ENCODE results near the gene ARHGAP24. TPM values are rescaled to one million over a fixed set of nuclear protein-coding genes. Genes with fewer than 3 reads are reported as not detected.

ARHGAP24 gene
- total RNA-seq, 2 experiments from 2014 or later: not detected

DNA sequence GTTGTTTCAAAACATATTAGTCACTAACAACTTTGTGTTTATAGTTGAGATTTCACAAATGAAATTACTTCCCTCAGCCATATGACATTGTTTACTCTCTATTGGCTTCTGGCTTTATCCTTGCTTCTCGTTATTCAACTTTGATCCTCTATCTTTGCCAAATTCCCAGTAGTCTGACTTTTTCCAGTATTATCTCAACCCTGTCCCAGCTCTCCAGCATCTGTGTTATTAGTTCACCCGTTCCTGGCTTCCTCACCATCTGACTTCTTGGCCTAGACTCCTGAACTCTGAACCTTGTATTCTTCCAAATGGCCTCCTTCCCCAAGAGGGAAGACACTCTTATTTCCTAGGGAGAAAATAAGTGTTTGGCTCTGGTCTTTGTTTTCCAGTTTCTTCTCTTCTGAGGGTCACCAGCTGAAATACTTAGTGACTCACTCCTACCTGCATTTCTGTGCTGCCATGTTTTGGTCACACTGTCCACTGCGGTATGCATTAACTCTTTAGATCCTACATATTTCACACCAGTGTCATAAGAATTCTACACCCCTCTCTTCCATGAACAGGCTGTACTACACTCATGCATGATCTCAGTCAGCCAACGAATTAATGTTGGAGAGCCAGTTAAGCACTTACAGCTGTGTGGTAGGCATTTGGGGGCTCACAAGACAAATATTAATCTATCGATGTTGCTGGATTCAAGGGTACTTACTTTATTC, 17.0 kb upstream of the ARHGAP24 start:
- Mint-ChIP-seq H3K9me3 (peaks cover 3% of the 10 kb centered on the region), H3K36me3 (ENCODE audit: low read depth) (no peaks in the 10 kb centered on the region), H3K4me1 (no peaks in the 10 kb centered on the region), H3K4me3 (no peak overlapping the region), H3K27me3 (no peaks in the 10 kb centered on the region), H3K27ac (no peak overlapping the region)
- no peak for DNase-seq
- ChIA-PET CTCF (no interaction called here), POLR2A (no interaction called here)

DNA sequence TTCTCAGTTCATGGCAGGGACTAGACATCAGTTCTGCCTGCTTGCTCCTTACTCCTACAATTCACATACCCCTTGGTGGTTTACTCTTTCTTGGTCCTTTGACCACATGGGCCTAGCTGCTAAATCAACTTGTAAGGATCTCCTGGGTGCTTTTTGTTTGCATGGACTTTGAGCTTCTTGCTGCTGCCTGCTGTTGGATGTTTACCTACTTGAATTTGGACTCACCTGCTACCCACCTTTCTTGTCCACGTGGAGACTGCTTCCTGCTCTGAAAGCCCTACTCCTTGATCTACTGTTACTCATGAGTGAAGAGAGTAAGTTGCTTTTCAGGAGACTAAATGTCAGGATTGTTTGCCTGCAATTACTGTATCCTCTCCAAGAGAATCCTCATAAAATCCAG, 15.2 kb upstream of the ARHGAP24 start:
- no peaks in the 10 kb centered on the region for H3K4me1 Mint-ChIP-seq
- CTCF ChIA-PET: no interaction called here
- H3K27me3 Mint-ChIP-seq: no peaks in the 10 kb centered on the region
- POLR2A ChIA-PET: no interaction called here
- DNase-seq: no peak
- H3K36me3 Mint-ChIP-seq (ENCODE audit: low read depth): no peaks in the 10 kb centered on the region
- peaks cover 3% of the 10 kb centered on the region for H3K9me3 Mint-ChIP-seq
- H3K4me3 Mint-ChIP-seq: no peak overlapping the region
- no peak overlapping the region for H3K27ac Mint-ChIP-seq

DNA sequence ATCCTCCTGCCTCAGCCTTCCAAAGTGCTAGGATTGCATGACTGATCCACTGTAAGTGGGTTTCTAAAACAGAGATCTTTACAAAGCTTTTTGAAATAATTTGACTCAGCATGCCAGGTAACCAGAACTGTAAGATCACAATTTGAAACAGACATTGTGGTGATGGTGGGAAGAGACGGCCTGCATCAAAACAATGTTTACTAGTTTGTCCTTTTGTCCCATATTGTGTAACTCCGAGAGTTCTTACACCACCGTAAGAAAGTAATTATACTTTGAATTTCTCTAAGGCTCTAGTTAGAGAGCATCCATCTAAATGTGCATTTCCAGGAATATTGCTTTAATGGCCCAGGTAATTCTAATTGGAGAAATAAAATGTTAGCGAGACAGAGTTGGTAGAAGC, 594 bp upstream of the ARHGAP24 start:
- no peak for DNase-seq
- Mint-ChIP-seq H3K4me1 (peaks cover 2% of the 10 kb centered on the region), H3K4me3 (no peak overlapping the region), H3K27ac (no peak overlapping the region), H3K36me3 (ENCODE audit: low read depth) (no peaks in the 10 kb centered on the region), H3K9me3 (no peaks in the 10 kb centered on the region), H3K27me3 (peaks cover 14% of the 10 kb centered on the region)
- POLR2A ChIA-PET: no interaction called here
- CTCF ChIA-PET: no interaction called here

DNA sequence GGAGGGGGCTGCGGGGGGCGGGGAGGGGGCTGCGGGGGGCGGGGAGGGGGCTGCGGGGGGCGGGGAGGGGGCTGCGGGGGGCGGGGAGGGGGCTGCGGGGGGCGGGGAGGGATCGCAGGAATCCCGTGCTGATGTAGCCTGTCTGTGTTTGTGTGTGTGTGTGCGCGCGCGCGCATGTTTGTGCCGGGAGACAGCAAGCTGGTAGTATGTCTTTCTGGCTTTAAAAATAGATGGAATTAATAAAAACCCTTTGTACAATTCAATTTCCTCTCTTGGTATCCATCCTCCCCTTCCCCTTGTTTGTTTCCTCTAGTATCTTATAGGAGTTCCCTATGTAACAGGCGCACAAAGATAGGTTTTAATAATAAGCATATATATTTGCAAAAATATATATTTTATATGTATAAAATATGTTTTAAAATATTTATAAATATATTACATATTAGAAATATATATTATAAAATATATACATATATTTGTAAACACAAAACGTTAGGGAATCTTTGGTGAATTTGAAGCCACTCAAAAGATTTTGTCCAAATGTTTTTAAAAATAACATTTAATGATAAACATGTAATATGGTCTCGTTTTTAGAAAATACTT, 782 bp downstream of the ARHGAP24 start:
- no peaks in the 10 kb centered on the region for H3K9me3 Mint-ChIP-seq
- no peak for DNase-seq
- peaks cover 14% of the 10 kb centered on the region for H3K27me3 Mint-ChIP-seq
- CTCF ChIA-PET: no interaction called here
- H3K4me1 Mint-ChIP-seq: peaks cover 2% of the 10 kb centered on the region
- no peak overlapping the region for H3K27ac Mint-ChIP-seq
- POLR2A ChIA-PET: no interaction called here
- no peak overlapping the region for H3K4me3 Mint-ChIP-seq
- H3K36me3 Mint-ChIP-seq (ENCODE audit: low read depth): no peaks in the 10 kb centered on the region

DNA sequence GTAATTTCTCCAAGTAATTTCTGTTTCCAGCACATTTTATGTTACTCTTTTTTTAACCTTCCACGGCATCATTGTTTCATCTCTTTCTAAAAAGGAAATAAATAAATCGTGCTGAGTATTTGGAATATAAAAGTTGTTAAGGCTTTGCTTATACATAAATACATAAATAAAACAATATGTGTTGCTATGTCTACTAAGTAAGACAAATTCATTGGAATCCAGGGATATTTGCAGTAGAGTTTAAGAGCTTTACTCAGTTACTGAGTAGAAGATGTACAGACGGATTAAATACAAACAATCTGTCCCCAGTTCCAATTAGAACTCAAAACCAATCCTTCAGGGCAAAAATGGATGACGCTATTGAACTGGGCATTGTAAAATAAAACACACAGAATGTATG, 1.4 kb downstream of the ARHGAP24 start:
- CTCF ChIA-PET: no interaction called here
- H3K36me3 Mint-ChIP-seq (ENCODE audit: low read depth): no peaks in the 10 kb centered on the region

DNA sequence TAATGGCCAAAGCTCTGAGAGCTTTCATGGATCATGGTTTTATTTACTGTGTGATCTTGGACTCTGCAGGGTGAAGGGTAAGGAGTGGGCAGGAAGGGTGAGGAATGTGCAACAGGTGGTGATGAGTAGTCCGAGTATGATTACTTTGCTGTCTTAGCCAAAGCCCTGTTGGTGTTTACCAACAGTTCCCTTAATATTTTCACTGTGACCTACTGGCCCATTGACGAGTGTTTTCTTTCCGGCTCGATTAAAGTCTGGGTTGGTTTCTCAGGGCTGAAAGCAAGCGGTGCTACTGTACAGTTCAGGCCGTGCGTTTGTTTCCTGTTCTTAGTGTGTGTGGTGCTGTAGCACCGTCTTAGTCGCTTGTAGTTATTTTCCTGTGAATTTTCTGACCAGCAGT, 2.6 kb downstream of the ARHGAP24 start:
- H3K4me1 Mint-ChIP-seq: peaks cover 2% of the 10 kb centered on the region
- H3K36me3 Mint-ChIP-seq (ENCODE audit: low read depth): no peaks in the 10 kb centered on the region
- H3K4me3 Mint-ChIP-seq: no peak overlapping the region
- POLR2A ChIA-PET: no interaction called here
- no peaks in the 10 kb centered on the region for H3K9me3 Mint-ChIP-seq
- DNase-seq: no peak
- H3K27ac Mint-ChIP-seq: no peak overlapping the region
- peaks cover 14% of the 10 kb centered on the region for H3K27me3 Mint-ChIP-seq
- CTCF ChIA-PET: no interaction called here

More for the DNA sequence above, 1.4 kb downstream of the ARHGAP24 start:
- POLR2A ChIA-PET: no interaction called here
- peaks cover 14% of the 10 kb centered on the region for H3K27me3 Mint-ChIP-seq
- no peaks in the 10 kb centered on the region for H3K9me3 Mint-ChIP-seq
- H3K4me3 Mint-ChIP-seq: no peak overlapping the region
- DNase-seq: no peak
- no peak overlapping the region for H3K27ac Mint-ChIP-seq
- H3K4me1 Mint-ChIP-seq: peaks cover 2% of the 10 kb centered on the region

DNA sequence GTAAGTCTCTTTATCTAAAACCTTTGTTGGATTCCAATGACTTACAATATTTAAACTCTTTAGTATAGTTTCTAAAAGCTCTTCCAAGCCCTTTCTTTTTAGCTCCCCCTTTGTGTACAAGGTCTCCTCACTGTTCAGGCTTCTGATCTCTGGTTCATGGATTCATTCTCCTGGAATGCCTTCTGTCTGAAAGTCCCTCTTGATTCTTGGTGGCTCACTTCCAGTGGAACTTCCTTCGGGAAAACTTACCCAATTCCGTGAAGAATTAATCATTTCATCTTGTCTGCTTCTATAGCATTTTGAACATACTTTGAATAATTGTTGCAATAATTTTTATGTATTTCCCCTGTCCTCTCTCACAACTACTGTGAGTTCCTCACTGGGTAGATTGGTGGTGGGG, 3.6 kb downstream of the ARHGAP24 start:
- POLR2A ChIA-PET: no interaction called here
- Mint-ChIP-seq H3K4me1 (peaks cover 2% of the 10 kb centered on the region), H3K27ac (no peak overlapping the region), H3K4me3 (no peak overlapping the region), H3K9me3 (no peaks in the 10 kb centered on the region), H3K27me3 (peaks cover 14% of the 10 kb centered on the region), H3K36me3 (ENCODE audit: low read depth) (no peaks in the 10 kb centered on the region)
- DNase-seq: no peak
- CTCF ChIA-PET: interaction anchor here (0.6 kb wide), 1 partner anchor 382 kb away, joined by 3 read pairs; no protein-coding TSS in a partner anchor

DNA sequence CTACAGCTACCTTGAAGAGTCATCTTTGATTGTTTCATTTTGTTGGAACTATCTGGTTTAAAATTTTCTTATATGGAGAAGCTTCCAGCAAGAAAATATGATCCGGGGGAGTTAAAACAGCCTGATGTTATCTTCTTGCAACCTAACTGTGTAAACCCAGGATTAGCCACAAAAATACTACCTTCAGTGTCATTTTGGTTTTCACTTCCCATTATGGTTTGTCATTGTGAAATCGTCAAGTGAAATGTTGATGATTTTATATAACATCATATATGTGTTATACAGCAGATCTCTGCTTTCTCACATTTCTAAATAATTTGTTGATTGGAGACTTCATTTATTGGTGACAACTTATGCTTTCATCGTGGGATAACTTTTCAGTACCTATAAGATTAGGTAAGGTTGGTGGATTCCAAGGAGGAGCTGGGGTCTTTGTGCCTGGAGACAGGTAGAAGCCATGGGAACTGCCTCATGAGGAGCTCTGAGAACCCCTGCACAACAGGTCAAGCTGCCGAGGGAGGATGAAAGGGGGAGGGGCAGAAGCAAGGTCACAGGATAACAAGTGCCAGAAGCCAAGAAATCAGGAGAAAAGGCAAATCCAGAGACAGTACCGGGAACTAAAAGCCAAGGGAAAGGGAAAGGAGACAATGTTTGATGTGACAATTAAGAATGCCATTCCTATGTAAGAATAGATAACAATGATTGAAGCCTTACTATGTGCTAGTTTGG, 7.2 kb downstream of the ARHGAP24 start:
- ChIA-PET CTCF (no interaction called here), POLR2A (no interaction called here)
- Mint-ChIP-seq H3K9me3 (no peaks in the 10 kb centered on the region), H3K36me3 (ENCODE audit: low read depth) (no peaks in the 10 kb centered on the region), H3K27me3 (peaks cover 4% of the 10 kb centered on the region), H3K4me1 (no peaks in the 10 kb centered on the region), H3K27ac (no peak overlapping the region), H3K4me3 (no peak overlapping the region)
- no peak for DNase-seq

DNA sequence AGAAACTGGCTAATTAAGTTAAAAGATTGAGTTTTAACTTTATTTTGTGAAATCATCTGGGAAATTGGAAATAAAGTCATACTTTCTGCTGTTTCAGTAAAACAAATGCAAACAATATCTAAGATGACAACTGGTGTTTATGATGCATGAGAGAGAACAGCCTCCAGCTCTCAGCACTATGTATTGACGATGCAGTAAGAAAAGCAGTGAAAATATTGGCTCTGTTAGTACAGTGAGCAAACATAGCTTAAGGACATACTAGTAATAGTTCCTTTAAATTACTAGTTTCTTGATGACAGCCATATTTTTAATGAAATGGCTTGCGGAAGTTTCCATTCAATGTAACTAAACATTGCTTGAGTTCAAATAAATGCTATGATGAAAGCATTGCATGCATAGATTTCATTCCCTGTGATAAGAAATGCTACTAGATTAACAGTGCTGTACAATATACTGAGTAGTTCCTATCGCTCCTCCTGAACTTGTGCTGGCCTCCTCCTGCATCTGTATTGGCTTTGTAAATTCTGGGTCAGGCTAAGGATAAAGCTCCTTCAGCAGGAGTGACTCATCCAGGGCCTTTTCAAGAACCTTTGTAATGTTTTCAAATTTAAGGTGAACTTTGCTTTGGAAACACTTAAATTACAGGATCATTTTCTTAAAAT, 11.6 kb downstream of the ARHGAP24 start:
- H3K9me3 Mint-ChIP-seq: no peaks in the 10 kb centered on the region
- no peak for DNase-seq
- H3K27me3 Mint-ChIP-seq: no peaks in the 10 kb centered on the region
- H3K4me3 Mint-ChIP-seq: no peak overlapping the region
- no peaks in the 10 kb centered on the region for H3K4me1 Mint-ChIP-seq
- POLR2A ChIA-PET: no interaction called here
- no peak overlapping the region for H3K27ac Mint-ChIP-seq
- CTCF ChIA-PET: no interaction called here
- no peaks in the 10 kb centered on the region for H3K36me3 Mint-ChIP-seq (ENCODE audit: low read depth)

DNA sequence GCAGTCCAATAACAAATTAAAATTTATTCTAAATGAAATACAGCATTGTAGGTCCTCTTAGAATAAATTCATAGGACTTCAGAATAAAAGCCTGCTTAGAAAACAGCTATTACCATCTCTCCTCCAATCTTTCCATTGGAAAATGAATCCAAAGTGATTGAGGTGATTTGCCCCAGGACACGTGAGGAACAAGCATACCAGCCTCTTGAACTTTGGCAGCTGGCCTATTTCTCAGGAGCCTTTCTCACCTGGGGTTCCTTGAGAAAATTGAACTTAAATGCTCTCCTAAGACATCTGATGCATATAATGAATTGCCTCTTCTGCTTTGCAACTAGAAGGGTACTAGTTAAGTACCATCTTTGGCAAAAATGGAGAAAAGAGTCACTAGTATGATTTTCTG, 13.5 kb downstream of the ARHGAP24 start:
- ChIA-PET CTCF (no interaction called here), POLR2A (no interaction called here)
- H3K4me1 Mint-ChIP-seq: no peaks in the 10 kb centered on the region
- no peaks in the 10 kb centered on the region for H3K36me3 Mint-ChIP-seq (ENCODE audit: low read depth)
- H3K27ac Mint-ChIP-seq: no peak overlapping the region
- H3K27me3 Mint-ChIP-seq: no peaks in the 10 kb centered on the region
- no peak for DNase-seq
- H3K9me3 Mint-ChIP-seq: no peaks in the 10 kb centered on the region
- H3K4me3 Mint-ChIP-seq: no peak overlapping the region

DNA sequence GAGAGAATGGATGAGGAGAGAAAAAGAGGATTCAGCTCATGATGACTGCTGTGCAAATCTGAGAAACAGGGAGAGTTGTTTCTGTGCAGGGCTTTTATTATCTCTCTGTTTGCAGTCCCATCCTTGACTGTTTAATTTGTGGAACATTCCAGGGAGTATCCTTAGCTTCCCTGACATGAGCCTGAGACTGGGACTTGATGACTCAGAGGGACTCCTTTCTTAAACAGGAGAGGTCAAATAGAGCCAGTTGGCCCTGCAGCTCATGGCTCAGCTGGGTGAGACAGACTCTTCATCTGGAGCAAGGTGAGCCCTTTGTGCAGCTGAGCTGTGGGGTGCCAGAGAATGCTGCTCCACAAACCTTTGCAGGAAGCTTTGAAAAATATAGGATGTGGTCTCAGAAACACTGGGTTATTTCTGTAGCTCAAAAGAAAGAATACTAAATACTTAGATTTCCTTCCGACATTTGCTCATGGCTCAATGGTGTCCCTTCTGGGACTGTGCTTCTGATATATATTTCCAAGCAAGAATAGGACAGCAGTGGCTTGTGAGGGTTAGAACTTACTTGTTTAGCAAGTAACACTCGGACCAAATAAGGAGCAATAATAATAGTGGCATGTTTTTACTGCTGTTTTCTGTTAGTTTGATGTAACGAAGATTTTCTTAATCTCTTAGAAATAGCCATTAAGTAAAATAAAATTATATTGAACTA, 14.5 kb downstream of the ARHGAP24 start:
- no peak for DNase-seq
- no peaks in the 10 kb centered on the region for H3K27me3 Mint-ChIP-seq

DNA sequence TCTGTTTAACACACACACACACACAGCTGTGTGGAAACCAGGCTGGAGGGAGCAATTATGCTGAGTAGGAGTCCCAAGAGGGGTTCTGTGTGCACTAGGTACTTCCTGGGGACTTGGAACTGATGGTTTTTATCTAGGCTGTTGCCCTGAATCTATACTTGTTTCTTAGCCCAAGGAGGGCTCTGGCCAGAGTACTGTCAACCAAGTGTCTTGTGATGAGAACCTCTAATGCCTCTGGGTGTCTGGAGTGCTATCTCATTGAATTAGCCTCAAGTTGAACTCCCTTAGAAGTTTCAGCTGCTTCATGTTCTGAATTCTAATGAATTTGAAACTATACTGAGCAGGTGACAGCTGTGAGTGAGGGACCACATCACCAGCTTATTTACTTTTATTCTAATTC, 16.6 kb downstream of the ARHGAP24 start:
- H3K4me1 Mint-ChIP-seq: no peaks in the 10 kb centered on the region
- H3K27me3 Mint-ChIP-seq: no peaks in the 10 kb centered on the region
- ChIA-PET POLR2A (no interaction called here), CTCF (no interaction called here)
- H3K27ac Mint-ChIP-seq: no peak overlapping the region
- no peak overlapping the region for H3K4me3 Mint-ChIP-seq
- DNase-seq: no peak
- peaks cover 2% of the 10 kb centered on the region for H3K9me3 Mint-ChIP-seq
- H3K36me3 Mint-ChIP-seq (ENCODE audit: low read depth): no peaks in the 10 kb centered on the region

More for the DNA sequence above, 14.5 kb downstream of the ARHGAP24 start:
- Mint-ChIP-seq H3K36me3 (ENCODE audit: low read depth) (no peaks in the 10 kb centered on the region), H3K4me3 (no peak overlapping the region), H3K27ac (no peak overlapping the region), H3K4me1 (no peaks in the 10 kb centered on the region), H3K9me3 (no peaks in the 10 kb centered on the region)
- ChIA-PET POLR2A (no interaction called here), CTCF (no interaction called here)

DNA sequence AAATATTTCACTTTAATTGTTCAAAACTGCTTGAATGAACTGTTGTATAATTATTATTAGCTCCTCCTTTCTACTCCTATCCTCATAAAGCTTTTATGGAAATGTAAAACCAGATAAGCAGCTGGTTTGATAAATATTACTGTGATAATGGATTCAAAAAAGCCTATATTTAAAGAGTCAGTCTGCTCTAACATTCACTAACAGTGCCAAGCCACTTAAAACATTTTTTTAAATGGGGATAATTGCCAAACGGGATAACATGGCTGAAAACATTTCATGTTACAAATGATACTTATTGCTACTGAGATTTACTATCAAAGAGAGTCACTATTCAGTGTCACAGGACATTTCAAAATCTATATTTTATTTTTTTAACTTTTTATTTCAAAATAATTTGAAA, 17.4 kb downstream of the ARHGAP24 start:
- no peaks in the 10 kb centered on the region for H3K27me3 Mint-ChIP-seq
- POLR2A ChIA-PET: no interaction called here
- no peak overlapping the region for H3K27ac Mint-ChIP-seq
- H3K9me3 Mint-ChIP-seq: peaks cover 4% of the 10 kb centered on the region
- no peak for DNase-seq
- no peaks in the 10 kb centered on the region for H3K4me1 Mint-ChIP-seq
- no peaks in the 10 kb centered on the region for H3K36me3 Mint-ChIP-seq (ENCODE audit: low read depth)
- CTCF ChIA-PET: no interaction called here
- no peak overlapping the region for H3K4me3 Mint-ChIP-seq

Measured in activated CD4-positive, alpha-beta memory T cell treated with anti-CD3 and anti-CD28 coated beads, Interleukin-2, amount 10 ng/mL, durations not matched to agents 7 days and 5 days (primary cell).